Measurements from ENCODE around the gene LRMDA. TPM values are rescaled to one million over a fixed set of nuclear protein-coding genes. Genes with fewer than 3 reads are reported as not detected.

Gene LRMDA
- total and polyA plus RNA-seq, 4 donors: 12.1 to 40.8 (median 21.6) TPM

DNA sequence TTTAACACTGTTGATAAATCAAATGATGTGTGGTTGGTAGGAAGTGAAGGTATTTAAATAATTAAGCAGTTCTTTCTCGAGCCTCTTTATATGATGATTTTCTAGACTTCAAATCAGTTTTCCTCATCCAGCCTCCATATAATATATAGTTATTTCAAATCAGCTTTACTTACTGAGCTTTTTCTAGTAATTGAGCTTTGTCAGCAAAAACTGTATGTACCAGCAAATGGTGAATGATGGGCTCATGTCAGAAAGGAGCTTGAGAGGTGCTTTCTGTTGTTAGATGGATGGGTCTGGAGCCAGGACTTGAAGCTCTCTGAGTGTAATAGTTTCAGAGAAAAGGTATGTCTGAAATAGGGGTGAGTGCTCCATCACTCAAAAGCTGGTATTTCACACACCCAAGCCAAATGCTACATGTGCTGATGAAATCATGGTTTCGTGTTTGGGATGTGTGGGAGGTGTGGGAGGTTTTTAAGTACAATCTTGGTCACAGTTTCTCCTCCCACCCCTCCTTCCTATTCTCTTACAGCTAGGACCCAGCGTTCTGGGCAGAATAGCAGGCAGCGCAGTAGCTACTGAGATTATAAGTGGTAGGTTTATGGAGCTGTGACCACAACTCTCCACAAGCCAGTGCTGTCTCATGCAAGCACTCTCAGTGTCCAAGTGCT, 55.8 kb downstream of the LRMDA start:
- Histone ChIP-seq H3K4me3 (no peak overlapping the region), H3K36me3 (ENCODE audit: control insufficient read depth in 4 of 4, insufficient read depth in 4 of 4, low read length in 4 of 4) (no peaks in the 10 kb centered on the region), H3K4me1 (ENCODE audit: control insufficient read depth in 5 of 5, insufficient read depth in 5 of 5, low read length in 5 of 5) (peaks cover 0 to 4% (median 0%) of the 10 kb centered on the region in 5 donors), H3K27me3 (ENCODE audit: control insufficient read depth in 3 of 3, insufficient read depth in 3 of 3, low read length in 2 of 3) (no peaks in the 10 kb centered on the region), H3K9ac (ENCODE audit: insufficient read depth in 1 of 2, low read length in 2 of 2) (no peak overlapping the region), H3K27ac (ENCODE audit: low read depth in 1 of 2, low read length in 1 of 2) (no peak overlapping the region), H3K9me3 (ENCODE audit: control insufficient read depth in 4 of 4, insufficient read depth in 3 of 4, low read length in 3 of 4) (peaks cover 0 to 3% (median under 1%) of the 10 kb centered on the region in 4 donors)
- TF ChIP-seq, protein P1, sequence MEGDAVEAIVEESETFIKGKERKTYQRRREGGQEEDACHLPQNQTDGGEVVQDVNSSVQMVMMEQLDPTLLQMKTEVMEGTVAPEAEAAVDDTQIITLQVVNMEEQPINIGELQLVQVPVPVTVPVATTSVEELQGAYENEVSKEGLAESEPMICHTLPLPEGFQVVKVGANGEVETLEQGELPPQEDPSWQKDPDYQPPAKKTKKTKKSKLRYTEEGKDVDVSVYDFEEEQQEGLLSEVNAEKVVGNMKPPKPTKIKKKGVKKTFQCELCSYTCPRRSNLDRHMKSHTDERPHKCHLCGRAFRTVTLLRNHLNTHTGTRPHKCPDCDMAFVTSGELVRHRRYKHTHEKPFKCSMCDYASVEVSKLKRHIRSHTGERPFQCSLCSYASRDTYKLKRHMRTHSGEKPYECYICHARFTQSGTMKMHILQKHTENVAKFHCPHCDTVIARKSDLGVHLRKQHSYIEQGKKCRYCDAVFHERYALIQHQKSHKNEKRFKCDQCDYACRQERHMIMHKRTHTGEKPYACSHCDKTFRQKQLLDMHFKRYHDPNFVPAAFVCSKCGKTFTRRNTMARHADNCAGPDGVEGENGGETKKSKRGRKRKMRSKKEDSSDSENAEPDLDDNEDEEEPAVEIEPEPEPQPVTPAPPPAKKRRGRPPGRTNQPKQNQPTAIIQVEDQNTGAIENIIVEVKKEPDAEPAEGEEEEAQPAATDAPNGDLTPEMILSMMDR (IDR thresholded peaks at IDR 0.05; ENCODE audit: control extremely low read depth, extremely low read depth): no peak
- ATAC-seq (ENCODE audit: insufficient read depth, low FRiP score) (no peak), DNase-seq (no peak)
- WGBS, 2 donors: 79 to 82% methylated on average over 4 of the region's 4 CpGs

DNA sequence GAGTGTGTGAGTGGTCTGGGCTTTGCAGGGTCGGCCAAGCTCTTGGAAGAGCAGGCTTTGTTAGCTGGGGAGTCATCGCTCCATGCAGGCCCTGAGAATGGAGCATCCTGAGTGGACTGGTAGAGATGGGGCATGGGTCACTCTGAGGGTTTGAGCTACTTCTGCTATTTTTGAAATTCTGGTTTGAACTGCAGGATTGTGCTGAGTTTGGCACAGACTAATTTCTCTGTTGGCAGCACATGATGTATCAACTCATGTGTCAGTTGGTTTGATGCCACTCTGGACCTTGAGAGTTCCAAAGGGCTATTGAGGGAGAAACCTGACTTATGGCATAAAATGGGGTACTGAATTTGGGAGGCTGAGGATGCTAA, 56.3 kb downstream of the LRMDA start:
- Histone ChIP-seq H3K4me3 (no peak overlapping the region), H3K9ac (ENCODE audit: insufficient read depth in 1 of 2, low read length in 2 of 2) (no peak overlapping the region), H3K9me3 (ENCODE audit: control insufficient read depth in 4 of 4, insufficient read depth in 3 of 4, low read length in 3 of 4) (peaks cover 0 to 3% (median under 1%) of the 10 kb centered on the region in 4 donors), H3K27ac (ENCODE audit: low read depth in 1 of 2, low read length in 1 of 2) (no peak overlapping the region), H3K36me3 (ENCODE audit: control insufficient read depth in 4 of 4, insufficient read depth in 4 of 4, low read length in 4 of 4) (no peaks in the 10 kb centered on the region), H3K4me1 (ENCODE audit: control insufficient read depth in 5 of 5, insufficient read depth in 5 of 5, low read length in 5 of 5) (peaks cover 0 to 4% (median 0%) of the 10 kb centered on the region in 5 donors), H3K27me3 (ENCODE audit: control insufficient read depth in 3 of 3, insufficient read depth in 3 of 3, low read length in 2 of 3) (no peaks in the 10 kb centered on the region)
- WGBS, 2 donors: 72 to 83% methylated on average over 2 of the region's 2 CpGs
- no peak for DNase-seq
- ATAC-seq (ENCODE audit: insufficient read depth, low FRiP score): no peak
- TF ChIP-seq, protein P1 (IDR thresholded peaks at IDR 0.05; ENCODE audit: control extremely low read depth, extremely low read depth): no peak

DNA sequence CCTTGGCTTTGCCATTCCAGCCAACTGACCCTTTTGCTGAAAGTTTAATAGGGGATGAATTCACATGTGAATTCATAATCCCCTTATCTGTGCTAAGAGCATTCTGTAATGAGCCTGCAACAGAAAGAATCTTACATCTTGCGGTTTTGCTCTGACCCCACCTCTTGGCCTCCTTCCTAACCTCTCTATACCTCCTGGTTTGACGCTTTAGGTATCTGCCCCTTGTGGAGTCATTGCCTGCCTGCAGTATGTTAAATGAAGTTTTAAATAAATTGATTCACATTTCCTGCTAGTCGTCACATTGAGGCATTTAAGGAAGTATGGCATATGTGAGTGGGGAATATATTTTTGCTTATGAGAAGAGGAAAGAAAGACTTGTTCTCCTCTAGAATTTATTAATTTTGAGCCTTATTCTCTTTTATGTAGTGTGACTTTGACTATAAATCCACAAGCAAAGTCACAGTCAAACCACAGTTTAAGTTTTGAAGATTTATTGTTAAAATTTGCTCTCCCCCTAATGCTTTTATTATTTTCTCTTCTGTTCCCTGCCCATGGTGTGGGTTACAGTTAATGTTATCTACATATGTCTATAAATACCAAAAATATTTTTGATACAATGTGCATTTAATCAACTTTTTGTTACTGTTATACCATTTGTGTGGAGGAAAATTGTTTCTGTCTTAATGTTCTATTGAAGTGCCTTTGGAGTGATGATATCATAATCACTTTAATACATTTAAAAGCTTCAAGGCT, 60.9 kb downstream of the LRMDA start:
- H3K27me3 ChIP-seq (ENCODE audit: control insufficient read depth in 3 of 3, insufficient read depth in 3 of 3, low read length in 2 of 3): no peaks in the 10 kb centered on the region
- H3K4me3 ChIP-seq: no peak overlapping the region
- DNase-seq: no peak
- H3K9me3 ChIP-seq (ENCODE audit: control insufficient read depth in 4 of 4, insufficient read depth in 3 of 4, low read length in 3 of 4): no peaks in the 10 kb centered on the region
- peaks cover 0 to 9% (median 3%) of the 10 kb centered on the region in 5 donors for H3K4me1 ChIP-seq (ENCODE audit: control insufficient read depth in 5 of 5, insufficient read depth in 5 of 5, low read length in 5 of 5)
- TF ChIP-seq, protein P1 (IDR thresholded peaks at IDR 0.05; ENCODE audit: control extremely low read depth, extremely low read depth): no peak
- WGBS, 2 donors: 40 to 63% methylated on average over 3 of the region's 3 CpGs
- no peak overlapping the region for H3K9ac ChIP-seq (ENCODE audit: insufficient read depth in 1 of 2, low read length in 2 of 2)
- ATAC-seq (ENCODE audit: insufficient read depth, low FRiP score): no peak
- no peaks in the 10 kb centered on the region for H3K36me3 ChIP-seq (ENCODE audit: control insufficient read depth in 4 of 4, insufficient read depth in 4 of 4, low read length in 4 of 4)
- H3K27ac ChIP-seq (ENCODE audit: low read depth in 1 of 2, low read length in 1 of 2): no peak overlapping the region

All from lung (tissue), 12 donors.